Fibroblast of the aortic adventitia (primary cell): Measurements from ENCODE around the gene MIOX. TPM values are rescaled to one million over a fixed set of nuclear protein-coding genes. Genes with fewer than 3 reads are reported as not detected.

Experiments used
- DNase-seq: peaks from one replicate; pipeline ENCODE4 v3.0.0-alpha.2; 2010; ENCODE audit warnings: low read depth
- H3K4me3 ChIP-seq: 2 replicates; pipeline ENCODE4 v1.5.1; 2011; ENCODE audit warnings: low read depth, mild to moderate bottlenecking, control low read depth, low read length, moderate library complexity
- total RNA-seq: library from RNA; depleted of rRNA; stranded (reverse); fragments of >200 nt; gene quantifications from 2 replicates; pipeline ENCODE4 v1.2.3, GENCODE V29; 2012; ENCODE audit warnings: low replicate concordance
- TF ChIP-seq, protein P1 (sequence below): IDR thresholded peaks from 2 replicates; pipeline ENCODE4 v1.5.1; 2011; ENCODE audit warnings: mild to moderate bottlenecking, low read length, control low read depth, inconsistent platforms; ENCODE audit not compliant: insufficient read depth

The MIOX gene
- total RNA-seq, 1 donor = not detected

DNA sequence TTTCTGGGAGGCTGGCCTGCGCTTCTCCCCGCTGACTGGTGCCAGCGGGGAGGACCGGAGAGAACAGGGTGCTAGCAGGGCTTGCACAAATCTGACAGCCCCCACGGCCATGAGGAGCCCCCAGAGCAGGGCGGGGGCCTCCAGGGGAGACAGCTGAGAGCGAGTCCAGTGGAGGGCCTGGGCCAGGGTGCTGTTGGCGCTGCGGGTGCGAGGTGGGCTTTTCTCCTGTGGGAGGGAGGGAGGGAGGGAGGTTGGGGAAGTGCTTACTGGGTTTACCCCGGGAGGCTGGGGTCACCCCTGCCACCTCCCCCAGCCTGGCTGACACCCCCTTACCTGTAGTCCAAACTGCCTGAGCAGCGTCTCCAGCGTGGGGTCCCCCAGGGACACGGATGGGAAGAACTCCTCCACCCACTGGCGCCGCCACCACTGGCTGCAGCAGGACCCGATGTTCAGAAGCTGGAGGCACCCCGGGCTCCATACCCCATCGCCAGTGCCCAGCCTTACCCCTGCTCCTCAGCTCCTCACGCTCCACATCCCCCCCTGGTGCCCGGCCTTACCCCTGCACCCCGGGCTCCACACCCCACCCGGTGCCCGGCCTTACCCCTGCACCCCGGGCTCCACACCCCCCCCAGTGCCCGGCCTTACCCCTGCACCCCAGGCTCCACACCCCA is 17.0 kb downstream of the MIOX start:
- no peak for DNase-seq
- TF ChIP-seq, protein P1, sequence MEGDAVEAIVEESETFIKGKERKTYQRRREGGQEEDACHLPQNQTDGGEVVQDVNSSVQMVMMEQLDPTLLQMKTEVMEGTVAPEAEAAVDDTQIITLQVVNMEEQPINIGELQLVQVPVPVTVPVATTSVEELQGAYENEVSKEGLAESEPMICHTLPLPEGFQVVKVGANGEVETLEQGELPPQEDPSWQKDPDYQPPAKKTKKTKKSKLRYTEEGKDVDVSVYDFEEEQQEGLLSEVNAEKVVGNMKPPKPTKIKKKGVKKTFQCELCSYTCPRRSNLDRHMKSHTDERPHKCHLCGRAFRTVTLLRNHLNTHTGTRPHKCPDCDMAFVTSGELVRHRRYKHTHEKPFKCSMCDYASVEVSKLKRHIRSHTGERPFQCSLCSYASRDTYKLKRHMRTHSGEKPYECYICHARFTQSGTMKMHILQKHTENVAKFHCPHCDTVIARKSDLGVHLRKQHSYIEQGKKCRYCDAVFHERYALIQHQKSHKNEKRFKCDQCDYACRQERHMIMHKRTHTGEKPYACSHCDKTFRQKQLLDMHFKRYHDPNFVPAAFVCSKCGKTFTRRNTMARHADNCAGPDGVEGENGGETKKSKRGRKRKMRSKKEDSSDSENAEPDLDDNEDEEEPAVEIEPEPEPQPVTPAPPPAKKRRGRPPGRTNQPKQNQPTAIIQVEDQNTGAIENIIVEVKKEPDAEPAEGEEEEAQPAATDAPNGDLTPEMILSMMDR = no peak
- H3K4me3 ChIP-seq = no peak overlapping the region

DNA sequence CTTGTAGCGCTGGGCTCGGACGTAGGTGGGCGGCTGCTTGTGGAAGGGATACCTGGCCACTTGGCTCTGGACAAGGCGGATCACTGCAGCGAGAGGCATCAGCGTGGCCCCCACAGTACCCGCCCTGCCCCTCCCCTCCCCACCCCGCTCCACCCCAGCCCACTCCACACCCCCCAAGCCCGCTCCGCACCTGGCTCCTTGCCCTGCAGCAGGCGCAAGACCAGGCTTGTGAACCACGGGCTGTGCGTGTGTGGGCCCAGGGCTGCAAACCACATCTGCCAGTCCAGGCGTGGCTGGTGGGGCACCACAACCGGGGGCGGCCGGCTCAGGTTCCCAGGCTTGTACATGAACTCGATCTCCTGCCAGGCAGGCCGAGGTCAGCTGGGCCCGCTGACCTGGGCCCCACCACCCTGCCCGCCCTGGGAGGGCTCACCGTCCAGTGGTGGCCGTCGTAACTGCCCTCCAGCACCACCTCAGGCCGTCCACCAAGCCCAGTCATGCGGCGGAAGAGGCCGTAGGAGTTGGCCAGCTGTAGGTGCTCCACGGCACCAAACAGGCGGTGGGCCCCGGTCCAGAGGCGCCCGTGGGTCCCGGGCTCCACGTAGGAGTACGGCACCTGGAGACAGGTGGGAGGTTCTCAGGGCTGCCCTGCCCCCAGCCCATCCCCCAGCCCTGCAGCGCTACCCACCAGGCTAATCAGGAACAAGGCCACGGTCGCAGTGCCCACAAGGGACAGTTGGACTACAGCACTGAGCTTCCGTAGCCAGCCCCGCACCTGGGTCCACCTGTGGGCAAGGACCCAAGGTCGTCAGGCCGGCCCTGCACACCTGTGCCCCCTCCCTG is 17.9 kb downstream of the MIOX start:
- DNase-seq = no peak
- no peak overlapping the region for H3K4me3 ChIP-seq
- TF ChIP-seq, protein P1 = no peak

DNA sequence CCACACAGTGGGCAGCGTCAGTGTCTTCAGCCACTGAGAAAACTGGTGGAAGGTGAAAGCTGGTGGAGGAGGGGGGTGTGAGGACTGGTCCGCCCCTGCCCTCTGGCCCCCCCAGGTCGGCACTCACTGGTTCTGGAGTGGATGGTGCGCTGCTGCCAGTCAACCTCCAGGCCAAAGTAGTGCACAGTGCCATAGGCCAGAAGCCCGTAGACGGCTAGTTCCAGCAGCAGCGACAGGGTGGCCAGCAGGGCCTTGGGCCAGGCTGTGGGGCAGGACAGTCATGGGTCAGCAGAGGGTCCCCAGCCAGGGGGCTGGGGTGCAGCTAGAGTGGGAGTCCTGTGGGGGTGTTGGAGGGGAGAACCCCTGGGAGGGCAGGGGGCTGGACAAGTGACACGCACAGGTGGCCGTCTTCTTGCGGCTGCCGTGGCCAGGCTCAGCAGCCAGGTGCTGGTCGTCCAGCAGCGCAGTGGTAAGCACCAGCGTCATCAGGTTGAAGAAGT is 18.7 kb downstream of the MIOX start:
- H3K4me3 ChIP-seq = no peak overlapping the region
- DNase-seq = no peak

DNA sequence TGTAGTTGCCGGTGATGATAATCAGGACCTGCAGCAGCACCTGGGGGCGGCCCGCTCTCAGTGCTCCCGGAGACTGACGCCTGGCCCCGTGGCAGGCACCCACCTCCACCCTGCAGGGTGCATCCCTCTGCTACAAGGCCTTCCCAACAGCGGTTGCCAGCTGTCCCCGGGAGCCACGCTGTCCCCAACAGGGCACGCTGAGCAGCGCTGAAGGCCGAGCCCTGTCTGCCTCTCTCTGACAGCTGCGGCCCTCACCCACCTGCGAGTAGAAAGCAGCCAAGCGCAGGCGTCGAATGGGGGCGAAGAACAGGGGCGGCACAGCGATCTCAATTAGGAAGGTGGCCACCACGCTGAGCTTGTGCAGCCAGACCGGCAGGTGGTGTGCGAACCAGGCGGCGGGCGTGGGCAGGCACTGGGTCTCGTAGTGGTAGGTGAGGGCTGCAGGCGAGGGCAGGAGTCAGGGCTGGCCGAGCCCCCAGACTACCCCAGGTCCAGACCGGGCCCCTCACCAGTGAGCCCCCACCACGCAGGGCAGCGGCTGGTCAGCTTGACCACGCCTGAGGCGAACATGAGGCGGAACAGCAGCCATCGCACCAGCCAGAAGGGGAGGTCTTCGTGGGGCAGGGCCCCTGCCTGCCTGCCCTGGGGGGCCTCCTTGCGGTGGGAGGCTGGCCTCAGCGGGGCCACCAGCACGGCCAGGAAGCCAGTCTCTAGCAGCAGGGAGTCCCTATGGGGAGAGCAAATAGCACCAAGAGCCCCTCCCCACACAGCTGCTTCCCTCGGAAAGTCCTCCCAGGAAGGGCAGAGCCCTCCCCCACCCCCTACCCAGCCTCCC is 19.3 kb downstream of the MIOX start:
- peak overlapping the region; percentile 99 for H3K4me3 ChIP-seq
- no peak for DNase-seq
- TF ChIP-seq, protein P1 = no peak

More for the DNA sequence above, 18.7 kb downstream of the MIOX start:
- TF ChIP-seq, protein P1 = no peak

DNA sequence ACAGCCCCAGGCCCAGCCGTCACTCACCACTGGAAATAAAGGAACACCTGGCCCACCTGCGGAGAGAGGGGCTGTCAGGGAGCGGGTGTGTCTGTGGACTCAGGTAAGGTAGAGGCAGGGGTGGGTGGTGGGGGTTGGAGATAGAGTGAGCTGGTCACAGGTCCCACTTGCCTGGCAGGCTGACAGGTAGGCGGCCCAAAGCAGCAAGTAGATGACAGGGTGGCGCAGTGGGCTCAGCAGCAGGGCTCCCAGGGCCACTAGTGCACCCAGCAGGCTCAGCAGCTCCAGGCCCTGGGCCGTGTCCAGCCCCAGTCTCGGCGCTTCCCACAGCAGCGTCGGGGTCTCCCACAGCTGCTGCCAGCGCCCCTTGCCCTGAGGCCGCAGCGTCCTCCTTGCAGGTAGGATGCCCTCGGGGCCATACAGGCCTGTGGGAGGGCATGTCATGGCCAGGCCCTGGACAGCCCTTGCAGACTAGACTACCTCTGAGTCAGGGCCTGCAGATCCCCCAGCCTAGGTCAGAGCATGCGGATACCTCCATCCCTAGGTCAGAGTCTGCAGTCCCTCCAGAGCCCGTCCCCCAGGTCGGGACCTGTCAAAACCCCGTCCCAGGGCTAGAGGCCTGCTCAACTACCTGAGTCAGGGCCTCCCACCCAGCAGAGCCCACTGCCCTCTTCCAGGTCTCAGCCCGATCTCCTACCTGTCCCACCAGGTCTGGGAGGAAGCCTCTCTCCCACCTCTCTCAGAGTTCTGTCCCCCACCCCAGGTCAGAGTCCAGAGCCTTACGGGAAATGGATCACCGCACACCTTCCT is 20.2 kb downstream of the MIOX start:
- TF ChIP-seq, protein P1 = no peak
- DNase-seq = no peak
- peak overlapping the region; percentile 99 for H3K4me3 ChIP-seq
